ENCODE data around the gene SMO. TPM values are rescaled to one million over a fixed set of nuclear protein-coding genes. Genes with fewer than 3 reads are reported as not detected.

Gene SMO
- total RNA-seq, 1 donor: 0.10 TPM

DNA sequence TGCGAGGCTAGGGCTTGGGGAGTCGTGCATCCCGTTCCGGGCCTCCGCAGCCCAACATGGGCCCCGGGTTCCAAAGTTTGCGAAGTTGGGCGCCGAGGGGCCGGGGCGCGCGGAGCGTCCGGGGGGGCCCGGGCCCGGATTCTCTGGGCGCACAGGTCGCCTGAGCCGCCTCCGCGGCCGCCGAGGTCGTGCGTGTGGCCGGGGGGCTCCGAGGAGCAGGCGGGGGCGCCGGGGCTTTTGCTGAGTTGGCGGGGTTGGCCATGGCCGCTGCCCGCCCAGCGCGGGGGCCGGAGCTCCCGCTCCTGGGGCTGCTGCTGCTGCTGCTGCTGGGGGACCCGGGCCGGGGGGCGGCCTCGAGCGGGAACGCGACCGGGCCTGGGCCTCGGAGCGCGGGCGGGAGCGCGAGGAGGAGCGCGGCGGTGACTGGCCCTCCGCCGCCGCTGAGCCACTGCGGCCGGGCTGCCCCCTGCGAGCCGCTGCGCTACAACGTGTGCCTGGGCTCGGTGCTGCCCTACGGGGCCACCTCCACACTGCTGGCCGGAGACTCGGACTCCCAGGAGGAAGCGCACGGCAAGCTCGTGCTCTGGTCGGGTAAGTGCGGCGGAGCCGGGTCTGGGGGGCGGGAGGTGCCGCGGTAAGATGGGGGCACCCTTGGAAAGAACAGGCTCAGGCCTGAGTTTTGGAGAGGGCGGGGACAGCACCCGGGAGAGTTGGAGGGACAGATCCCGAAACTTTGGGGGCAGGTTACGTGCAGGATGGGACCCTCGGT lies 643 bp downstream of the SMO start:
- H3K4me1 ChIP-seq (ENCODE audit: insufficient read depth, low read length): peaks cover 12% of the 10 kb centered on the region
- H3K4me3 ChIP-seq (ENCODE audit: low read length): peak overlapping the region; percentile 27
- H3K27me3 ChIP-seq (ENCODE audit: insufficient read depth, low read length): peaks cover 44% of the 10 kb centered on the region
- no peaks in the 10 kb centered on the region for H3K9me3 ChIP-seq (ENCODE audit: low read depth, low read length)

DNA sequence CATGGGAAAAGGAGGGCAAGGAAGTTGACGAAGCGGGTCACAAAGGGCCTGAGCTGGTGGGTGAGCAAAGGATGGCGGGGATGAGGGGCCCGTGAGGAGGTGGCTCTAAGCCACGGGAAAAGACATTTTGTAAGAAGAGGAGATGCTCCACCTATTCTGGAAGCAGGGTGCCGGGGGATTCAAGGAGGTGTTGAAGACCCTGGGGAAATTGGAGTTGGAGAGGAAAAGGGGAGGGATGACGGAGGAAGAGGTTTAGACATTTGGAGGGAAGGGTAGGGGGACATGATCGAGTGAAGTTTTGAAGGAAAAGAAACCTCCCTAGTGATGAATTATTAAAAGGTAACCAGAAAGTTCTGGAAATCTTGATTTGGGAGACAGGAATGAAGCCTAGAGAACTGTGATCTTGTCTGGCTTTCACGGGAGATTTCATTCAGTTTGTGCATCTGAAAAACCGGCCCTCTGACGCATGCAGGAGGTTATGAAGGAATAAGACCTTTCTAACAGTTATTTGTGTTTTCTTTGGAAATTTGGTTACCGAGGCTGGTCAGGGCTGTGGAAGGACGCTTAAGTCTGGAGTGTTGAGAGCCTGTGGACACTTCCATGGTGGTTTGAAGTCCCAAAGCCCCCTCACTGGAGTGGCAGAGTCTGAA lies 1.4 kb downstream of the SMO start:
- no peaks in the 10 kb centered on the region for H3K9me3 ChIP-seq (ENCODE audit: low read depth, low read length)
- H3K27me3 ChIP-seq (ENCODE audit: insufficient read depth, low read length): peaks cover 44% of the 10 kb centered on the region
- H3K4me1 ChIP-seq (ENCODE audit: insufficient read depth, low read length): peaks cover 12% of the 10 kb centered on the region
- H3K4me3 ChIP-seq (ENCODE audit: low read length): no peak overlapping the region

DNA sequence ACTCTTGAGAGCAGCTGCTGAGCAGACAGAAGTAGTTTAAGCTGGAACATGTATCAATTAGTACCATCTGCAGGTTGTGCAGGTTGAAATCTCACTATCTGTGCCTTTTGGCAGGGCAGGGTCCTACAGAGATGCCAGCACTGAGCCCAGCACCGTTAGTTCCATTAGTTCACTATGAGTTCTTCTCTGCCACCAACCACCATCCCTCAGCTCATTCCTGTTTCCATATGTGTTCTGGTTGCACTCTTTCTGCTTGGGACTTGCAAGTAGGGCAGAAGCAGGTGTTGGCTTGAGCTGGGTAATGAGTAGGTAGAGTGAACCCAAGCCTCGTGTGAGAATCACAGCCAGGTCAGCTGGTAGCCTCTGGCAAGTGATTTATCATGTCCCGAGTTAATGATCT lies 2.8 kb downstream of the SMO start:
- Histone ChIP-seq H3K4me1 (ENCODE audit: insufficient read depth, low read length) (peaks cover 12% of the 10 kb centered on the region), H3K4me3 (ENCODE audit: low read length) (no peak overlapping the region), H3K9me3 (ENCODE audit: low read depth, low read length) (no peaks in the 10 kb centered on the region), H3K27me3 (ENCODE audit: insufficient read depth, low read length) (peaks cover 44% of the 10 kb centered on the region)

DNA sequence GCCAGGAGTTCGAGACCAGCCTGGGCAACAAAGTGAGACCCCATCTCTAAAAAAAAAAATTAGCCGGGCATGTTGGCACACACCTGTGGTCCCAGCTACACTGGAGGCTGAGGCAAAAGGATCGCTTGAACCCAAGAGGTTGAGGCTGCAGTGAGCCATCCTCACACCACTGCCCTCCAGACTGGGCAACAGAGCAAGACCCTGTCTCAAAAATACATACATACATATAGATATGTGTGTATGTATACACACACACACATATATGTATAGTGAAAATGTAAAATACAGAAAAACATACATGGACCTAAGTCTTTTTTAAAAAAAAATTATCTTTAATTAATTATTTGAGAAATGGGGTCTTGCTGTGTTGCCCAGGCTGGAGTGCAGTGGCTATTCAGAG lies 5.5 kb downstream of the SMO start:
- peaks cover 7% of the 10 kb centered on the region for H3K4me1 ChIP-seq (ENCODE audit: insufficient read depth, low read length)
- H3K4me3 ChIP-seq (ENCODE audit: low read length): no peak overlapping the region
- H3K9me3 ChIP-seq (ENCODE audit: low read depth, low read length): no peaks in the 10 kb centered on the region
- peaks cover 28% of the 10 kb centered on the region for H3K27me3 ChIP-seq (ENCODE audit: insufficient read depth, low read length)

DNA sequence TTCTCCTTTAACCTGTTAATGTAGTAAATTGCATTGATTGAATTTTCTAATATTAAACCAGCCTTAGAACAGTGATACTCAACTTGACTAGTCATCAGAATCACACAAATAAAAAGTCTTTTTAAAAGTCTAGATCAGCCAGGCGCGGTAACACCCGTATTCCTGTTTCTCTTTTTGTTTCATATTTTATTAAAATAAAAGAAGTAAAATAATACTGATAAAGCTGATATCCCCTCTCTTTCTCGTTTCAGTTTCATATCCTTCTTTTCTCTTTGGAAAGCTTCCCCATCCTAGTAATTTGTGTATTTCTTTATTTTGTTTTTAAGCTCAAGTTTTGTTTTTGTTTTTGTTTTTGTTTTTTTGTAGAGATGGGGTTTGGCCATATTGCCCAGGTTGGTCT lies 9.3 kb downstream of the SMO start:
- Histone ChIP-seq H3K4me3 (ENCODE audit: low read length) (no peak overlapping the region), H3K27me3 (ENCODE audit: insufficient read depth, low read length) (no peaks in the 10 kb centered on the region), H3K9me3 (ENCODE audit: low read depth, low read length) (no peaks in the 10 kb centered on the region), H3K4me1 (ENCODE audit: insufficient read depth, low read length) (no peaks in the 10 kb centered on the region)

DNA sequence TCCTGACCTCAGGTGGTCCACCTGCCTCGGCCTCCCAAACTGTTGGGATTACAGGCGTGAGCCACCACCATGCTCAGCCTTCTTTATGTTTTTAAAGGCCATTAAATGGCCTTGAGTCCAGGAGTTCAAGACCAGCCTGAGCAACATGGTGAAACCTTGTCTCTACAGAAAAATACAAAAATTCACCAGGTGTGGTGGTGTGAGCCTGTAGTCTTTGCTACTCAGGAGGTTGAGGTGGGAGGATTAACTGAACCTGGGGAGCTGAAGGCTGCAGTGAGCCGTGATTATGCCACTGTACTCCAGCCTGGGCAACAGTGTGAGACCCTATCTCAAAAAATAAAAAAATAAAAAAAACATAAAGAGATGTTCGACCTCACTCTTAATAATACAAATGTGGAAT lies 11.0 kb downstream of the SMO start:
- Histone ChIP-seq H3K27me3 (ENCODE audit: insufficient read depth, low read length) (no peaks in the 10 kb centered on the region), H3K4me1 (ENCODE audit: insufficient read depth, low read length) (no peaks in the 10 kb centered on the region), H3K9me3 (ENCODE audit: low read depth, low read length) (no peaks in the 10 kb centered on the region), H3K4me3 (ENCODE audit: low read length) (no peak overlapping the region)

DNA sequence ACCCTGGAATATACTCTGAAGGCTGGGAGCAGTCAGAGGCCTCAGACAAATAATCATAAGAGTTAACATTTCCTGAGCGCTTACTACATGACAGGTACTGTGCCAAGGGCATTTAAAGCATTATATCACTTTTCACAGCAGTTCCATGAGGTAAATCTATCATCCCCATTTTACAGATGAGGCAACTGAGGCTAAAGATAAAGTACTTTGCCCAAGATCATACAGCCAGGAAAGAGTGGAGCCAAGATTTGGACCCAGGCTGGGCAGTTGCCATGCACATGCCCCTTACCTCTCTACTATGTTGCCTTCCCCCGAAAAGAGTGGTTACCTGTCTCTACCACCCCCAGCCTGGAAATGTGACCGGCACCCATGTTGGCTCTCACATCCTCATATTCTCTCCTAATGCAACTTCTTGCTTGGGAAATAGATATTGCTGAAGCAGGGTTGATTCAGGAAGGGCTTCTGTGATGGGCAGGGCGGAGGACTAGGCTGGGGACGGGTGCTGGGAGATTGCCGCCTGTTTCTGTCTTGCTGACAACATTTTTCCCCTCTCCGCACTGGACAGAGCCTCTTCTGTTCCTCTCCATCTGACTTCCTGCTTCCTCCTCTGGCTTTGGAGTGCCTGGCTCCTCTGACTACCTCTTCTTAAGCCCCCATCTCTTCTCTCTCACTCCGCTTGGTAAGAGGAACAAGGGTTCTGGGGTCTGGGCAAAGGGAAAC lies 13.8 kb downstream of the SMO start:
- H3K9me3 ChIP-seq (ENCODE audit: low read depth, low read length): no peaks in the 10 kb centered on the region

DNA sequence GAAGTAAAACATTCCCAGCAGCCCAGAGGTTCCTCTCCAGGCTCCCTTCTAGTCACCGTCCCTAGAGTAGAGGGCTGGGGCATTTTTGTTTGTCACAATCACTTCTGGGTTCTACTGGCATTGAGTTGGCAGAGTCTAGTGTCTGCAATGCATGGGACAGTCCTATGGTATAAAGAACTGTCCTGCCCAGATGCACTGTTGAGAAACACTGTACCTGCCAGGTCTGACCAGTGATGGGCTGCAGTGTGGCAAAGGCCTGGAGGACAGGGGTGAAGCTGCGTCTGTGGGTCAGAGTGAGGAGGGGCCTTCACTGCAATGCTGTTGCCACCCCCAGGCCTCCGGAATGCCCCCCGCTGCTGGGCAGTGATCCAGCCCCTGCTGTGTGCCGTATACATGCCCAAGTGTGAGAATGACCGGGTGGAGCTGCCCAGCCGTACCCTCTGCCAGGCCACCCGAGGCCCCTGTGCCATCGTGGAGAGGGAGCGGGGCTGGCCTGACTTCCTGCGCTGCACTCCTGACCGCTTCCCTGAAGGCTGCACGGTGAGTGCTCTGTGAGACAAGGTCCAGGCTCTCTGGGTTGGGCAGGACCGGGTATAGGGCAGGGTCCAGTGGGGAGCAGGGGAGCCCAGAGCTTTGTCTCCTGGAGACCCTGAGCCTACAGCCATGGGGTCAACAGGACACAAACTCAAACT lies 14.8 kb downstream of the SMO start:
- H3K27me3 ChIP-seq (ENCODE audit: insufficient read depth, low read length): no peaks in the 10 kb centered on the region
- no peak overlapping the region for H3K4me3 ChIP-seq (ENCODE audit: low read length)
- H3K4me1 ChIP-seq (ENCODE audit: insufficient read depth, low read length): no peaks in the 10 kb centered on the region
- no peaks in the 10 kb centered on the region for H3K9me3 ChIP-seq (ENCODE audit: low read depth, low read length)

More for the DNA sequence above, 13.8 kb downstream of the SMO start:
- no peak overlapping the region for H3K4me3 ChIP-seq (ENCODE audit: low read length)
- H3K27me3 ChIP-seq (ENCODE audit: insufficient read depth, low read length): no peaks in the 10 kb centered on the region
- H3K4me1 ChIP-seq (ENCODE audit: insufficient read depth, low read length): no peaks in the 10 kb centered on the region

DNA sequence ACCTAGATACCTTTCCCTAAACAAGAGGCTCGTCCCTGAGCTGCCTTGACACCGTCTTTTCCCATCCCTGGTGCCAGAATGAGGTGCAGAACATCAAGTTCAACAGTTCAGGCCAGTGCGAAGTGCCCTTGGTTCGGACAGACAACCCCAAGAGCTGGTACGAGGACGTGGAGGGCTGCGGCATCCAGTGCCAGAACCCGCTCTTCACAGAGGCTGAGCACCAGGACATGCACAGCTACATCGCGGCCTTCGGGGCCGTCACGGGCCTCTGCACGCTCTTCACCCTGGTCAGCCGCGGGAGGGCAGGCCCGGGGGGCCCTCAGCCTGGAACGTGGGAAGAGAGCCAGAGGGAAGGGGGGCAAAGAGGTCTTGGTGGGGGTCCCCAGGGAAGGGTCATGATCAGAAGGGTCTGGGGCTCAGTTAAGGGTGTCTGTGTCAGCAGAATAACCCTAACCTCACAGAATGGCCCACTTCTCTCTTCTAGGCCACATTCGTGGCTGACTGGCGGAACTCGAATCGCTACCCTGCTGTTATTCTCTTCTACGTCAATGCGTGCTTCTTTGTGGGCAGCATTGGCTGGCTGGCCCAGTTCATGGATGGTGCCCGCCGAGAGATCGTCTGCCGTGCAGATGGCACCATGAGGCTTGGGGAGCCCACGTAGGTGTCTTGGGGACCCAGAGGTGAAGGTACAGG lies 16.8 kb downstream of the SMO start:
- H3K4me1 ChIP-seq (ENCODE audit: insufficient read depth, low read length): no peaks in the 10 kb centered on the region
- H3K27me3 ChIP-seq (ENCODE audit: insufficient read depth, low read length): no peaks in the 10 kb centered on the region
- H3K4me3 ChIP-seq (ENCODE audit: low read length): no peak overlapping the region
- H3K9me3 ChIP-seq (ENCODE audit: low read depth, low read length): no peaks in the 10 kb centered on the region

DNA sequence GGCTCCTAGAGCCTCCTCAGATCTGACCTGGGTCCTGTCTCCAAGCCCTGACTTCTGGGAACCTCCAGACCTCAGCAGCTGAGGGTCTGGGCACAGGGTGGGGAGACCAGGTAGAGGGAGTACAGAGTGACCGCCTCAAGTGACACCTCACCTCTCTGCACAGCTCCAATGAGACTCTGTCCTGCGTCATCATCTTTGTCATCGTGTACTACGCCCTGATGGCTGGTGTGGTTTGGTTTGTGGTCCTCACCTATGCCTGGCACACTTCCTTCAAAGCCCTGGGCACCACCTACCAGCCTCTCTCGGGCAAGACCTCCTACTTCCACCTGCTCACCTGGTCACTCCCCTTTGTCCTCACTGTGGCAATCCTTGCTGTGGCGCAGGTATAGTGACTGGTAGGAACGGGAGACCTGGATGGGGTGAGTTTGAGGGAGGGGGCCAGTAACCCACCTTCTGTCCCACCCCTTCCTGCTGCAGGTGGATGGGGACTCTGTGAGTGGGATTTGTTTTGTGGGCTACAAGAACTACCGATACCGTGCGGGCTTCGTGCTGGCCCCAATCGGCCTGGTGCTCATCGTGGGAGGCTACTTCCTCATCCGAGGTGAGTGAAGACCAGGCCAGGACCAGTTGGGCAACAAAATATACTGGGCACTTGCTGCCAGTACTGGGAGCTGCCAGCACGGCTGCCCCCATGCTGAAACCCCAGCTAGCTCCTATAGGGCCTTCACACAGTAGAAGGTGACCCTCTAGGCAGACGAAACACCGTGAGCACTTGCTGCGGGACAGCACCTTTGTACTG lies 17.8 kb downstream of the SMO start:
- H3K4me3 ChIP-seq (ENCODE audit: low read length): no peak overlapping the region
- H3K4me1 ChIP-seq (ENCODE audit: insufficient read depth, low read length): no peaks in the 10 kb centered on the region
- H3K27me3 ChIP-seq (ENCODE audit: insufficient read depth, low read length): no peaks in the 10 kb centered on the region
- H3K9me3 ChIP-seq (ENCODE audit: low read depth, low read length): no peaks in the 10 kb centered on the region

DNA sequence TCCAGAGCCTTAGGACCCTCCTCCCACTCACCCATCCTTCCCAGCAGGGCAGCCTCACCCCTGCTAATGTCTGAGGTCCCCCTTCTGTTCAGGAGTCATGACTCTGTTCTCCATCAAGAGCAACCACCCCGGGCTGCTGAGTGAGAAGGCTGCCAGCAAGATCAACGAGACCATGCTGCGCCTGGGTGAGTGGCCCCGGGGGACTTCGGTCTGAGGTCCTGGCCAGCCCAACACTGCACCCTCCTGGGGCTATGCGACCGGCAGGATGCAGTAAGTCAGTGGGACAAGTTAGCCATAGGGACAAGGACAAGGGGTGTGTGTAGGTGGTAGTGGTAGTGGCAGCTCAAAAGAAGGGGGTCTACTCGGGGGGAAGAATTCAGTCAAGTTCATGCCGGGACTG lies 20.2 kb downstream of the SMO start:
- no peaks in the 10 kb centered on the region for H3K27me3 ChIP-seq (ENCODE audit: insufficient read depth, low read length)
- H3K9me3 ChIP-seq (ENCODE audit: low read depth, low read length): no peaks in the 10 kb centered on the region
- no peak overlapping the region for H3K4me3 ChIP-seq (ENCODE audit: low read length)

DNA sequence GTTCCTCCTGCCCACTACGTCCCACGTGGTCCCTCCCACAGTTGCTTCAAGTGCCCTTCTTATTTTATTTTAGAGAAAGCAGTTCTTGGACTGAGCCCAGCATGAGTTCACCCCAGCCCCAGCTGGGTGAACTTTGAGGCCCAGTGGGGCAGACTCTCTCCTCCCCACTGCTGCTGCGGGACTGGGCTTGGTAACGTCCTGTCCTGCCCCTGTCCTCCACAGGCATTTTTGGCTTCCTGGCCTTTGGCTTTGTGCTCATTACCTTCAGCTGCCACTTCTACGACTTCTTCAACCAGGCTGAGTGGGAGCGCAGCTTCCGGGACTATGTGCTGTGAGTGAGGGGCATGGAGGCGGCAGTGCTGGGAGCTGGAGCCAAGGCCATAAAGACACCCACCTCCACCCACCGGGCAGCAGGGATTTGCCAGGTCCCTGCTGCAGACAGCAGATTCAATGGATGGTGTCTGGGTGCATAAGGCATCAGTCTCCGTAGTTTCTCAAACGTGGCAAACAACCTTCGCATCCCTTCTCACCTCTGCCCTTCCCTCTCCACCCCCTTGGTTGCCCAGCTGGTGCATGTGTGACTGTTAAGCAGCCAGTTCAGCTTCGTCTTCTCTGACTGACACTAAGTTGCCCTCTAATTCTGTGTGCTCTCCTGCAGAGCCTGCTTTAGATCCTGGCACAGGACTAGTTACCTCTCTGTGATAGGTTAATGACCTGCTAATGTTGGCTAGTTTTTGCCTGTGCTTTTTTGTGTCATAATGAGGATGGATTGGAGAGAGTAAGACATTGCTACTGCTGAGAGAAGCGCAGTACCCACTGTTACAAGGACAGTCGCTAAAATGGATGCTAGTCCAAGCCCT lies 20.9 kb downstream of the SMO start:
- no peaks in the 10 kb centered on the region for H3K27me3 ChIP-seq (ENCODE audit: insufficient read depth, low read length)
- no peak overlapping the region for H3K4me3 ChIP-seq (ENCODE audit: low read length)
- H3K4me1 ChIP-seq (ENCODE audit: insufficient read depth, low read length): no peaks in the 10 kb centered on the region
- no peaks in the 10 kb centered on the region for H3K9me3 ChIP-seq (ENCODE audit: low read depth, low read length)

More for the DNA sequence above, 20.2 kb downstream of the SMO start:
- H3K4me1 ChIP-seq (ENCODE audit: insufficient read depth, low read length): no peaks in the 10 kb centered on the region

DNA sequence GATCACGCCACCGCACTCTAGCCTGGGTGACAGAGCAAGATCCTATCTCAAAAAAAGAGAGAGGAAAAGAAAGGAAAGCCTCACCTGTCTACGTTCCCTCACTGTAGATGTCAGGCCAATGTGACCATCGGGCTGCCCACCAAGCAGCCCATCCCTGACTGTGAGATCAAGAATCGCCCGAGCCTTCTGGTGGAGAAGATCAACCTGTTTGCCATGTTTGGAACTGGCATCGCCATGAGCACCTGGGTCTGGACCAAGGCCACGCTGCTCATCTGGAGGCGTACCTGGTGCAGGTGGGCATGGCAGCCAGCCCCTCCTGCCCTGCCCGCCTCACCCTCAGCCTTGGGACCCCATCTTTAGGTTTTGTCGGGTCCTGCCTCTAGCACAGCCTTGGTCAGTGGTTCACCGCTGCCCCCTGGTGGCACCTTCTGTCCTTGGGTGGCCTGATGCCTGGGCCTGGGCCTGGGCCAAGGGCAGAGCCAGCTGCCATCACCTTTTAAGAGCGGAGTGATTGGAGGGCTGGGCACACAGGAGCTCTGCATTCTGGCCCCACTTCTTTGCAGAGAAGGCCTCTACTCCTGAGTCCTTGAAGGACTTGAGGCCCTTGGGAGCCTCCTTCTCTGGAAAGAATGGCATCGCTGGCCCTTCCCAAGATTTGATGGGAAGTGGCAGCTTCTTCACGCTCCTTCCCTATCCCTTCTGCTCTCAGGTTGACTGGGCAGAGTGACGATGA lies 22.0 kb downstream of the SMO start:
- Histone ChIP-seq H3K4me1 (ENCODE audit: insufficient read depth, low read length) (no peaks in the 10 kb centered on the region), H3K4me3 (ENCODE audit: low read length) (no peak overlapping the region), H3K27me3 (ENCODE audit: insufficient read depth, low read length) (no peaks in the 10 kb centered on the region), H3K9me3 (ENCODE audit: low read depth, low read length) (no peaks in the 10 kb centered on the region)

All from mononuclear cell (primary cell).